Measurements from ENCODE around the gene MAP2K1.
"Not testable (repeated sequence)": the region's sequence is repeated elsewhere in the genome, so short reads cannot be mapped to it uniquely, and the experiment has no call there.

MAP2K1 gene

GRCh38 chr15:66429117-66429516 is 42.4 kb downstream of the MAP2K1 start:
- no peak for DNase-seq

- DNase-seq = no peak
These were observed 42.8 kb downstream of the MAP2K1 start for GRCh38 chr15:66429546-66429945.

GRCh38 chr15:66430627-66431255 is 44.0 kb downstream of the MAP2K1 start:
- no peak for DNase-seq

GRCh38 chr15:66433726-66434125 is 47.0 kb downstream of the MAP2K1 start:
- DNase-seq = no peak

- no peak for DNase-seq
These were observed 53.8 kb downstream of the MAP2K1 start for GRCh38 chr15:66440501-66440900.

- no peak for DNase-seq
These were observed 65.7 kb downstream of the MAP2K1 start for GRCh38 chr15:66452420-66452819.

GRCh38 chr15:66452971-66453580 is 66.4 kb downstream of the MAP2K1 start:
- no peak for DNase-seq

- no peak for DNase-seq
These were observed 67.4 kb downstream of the MAP2K1 start for GRCh38 chr15:66454143-66454542.

- no peak for DNase-seq
These were observed 69.5 kb downstream of the MAP2K1 start for GRCh38 chr15:66456211-66456610.

- no peak for DNase-seq
These were observed 73.3 kb downstream of the MAP2K1 start for GRCh38 chr15:66459818-66460615.

GRCh38 chr15:66461294-66461693 is 74.6 kb downstream of the MAP2K1 start:
- not testable (repeated sequence) for DNase-seq

- DNase-seq = no peak
These were observed 75.2 kb downstream of the MAP2K1 start for GRCh38 chr15:66461917-66462316.

GRCh38 chr15:66462627-66463026 is 75.9 kb downstream of the MAP2K1 start:
- DNase-seq = no peak

- not testable (repeated sequence) for DNase-seq
These were observed 78.6 kb downstream of the MAP2K1 start for GRCh38 chr15:66465294-66465693.

- DNase-seq = not testable (repeated sequence)
These were observed 80.7 kb downstream of the MAP2K1 start for GRCh38 chr15:66467162-66468040.

GRCh38 chr15:66470825-66471224 is 84.1 kb downstream of the MAP2K1 start:
- DNase-seq = not testable (repeated sequence)

GRCh38 chr15:66472176-66472999 is 85.7 kb downstream of the MAP2K1 start:
- DNase-seq = no peak

GRCh38 chr15:66474135-66474534 is 87.4 kb downstream of the MAP2K1 start:
- DNase-seq = no peak

GRCh38 chr15:66474963-66475362 is 88.3 kb downstream of the MAP2K1 start:
- DNase-seq = no peak

- no peak for DNase-seq
These were observed 89.8 kb downstream of the MAP2K1 start for GRCh38 chr15:66476535-66476934.

GRCh38 chr15:66477011-66477410 is 90.3 kb downstream of the MAP2K1 start:
- DNase-seq = no peak

- DNase-seq = no peak
These were observed 93.6 kb downstream of the MAP2K1 start for GRCh38 chr15:66480267-66480666.
